Neural crest cell (in vitro differentiated cells): ENCODE measurements around the gene EXOC4. TPM values are rescaled to one million over a fixed set of nuclear protein-coding genes. Genes with fewer than 3 reads are reported as not detected.
A peak's percentile ranks its signal among the peaks of the same experiment; 100 is the strongest.

Experiments
- DNase-seq: peaks from one replicate; pipeline ENCODE4 v3.0.0; 2021; ENCODE audit warnings: low read depth, mixed read lengths, low spot score
- H3K27ac Mint-ChIP-seq: one replicate; pipeline ENCODE4 v1.8.0; 2021; ENCODE audit warnings: mild to moderate bottlenecking, mixed read lengths; ENCODE audit not compliant: unreplicated experiment
- H3K27me3 Mint-ChIP-seq: 2 replicates; pipeline ENCODE4 v1.8.0; 2021; ENCODE audit warnings: low read depth, mild to moderate bottlenecking, mixed read lengths
- H3K36me3 Mint-ChIP-seq: 2 replicates; pipeline ENCODE4 v1.8.0; 2021; ENCODE audit warnings: low read depth, mild to moderate bottlenecking, mixed read lengths
- H3K4me1 Mint-ChIP-seq: 2 replicates; pipeline ENCODE4 v1.8.0; 2021; ENCODE audit warnings: mixed read lengths
- H3K4me3 Mint-ChIP-seq: one replicate; pipeline ENCODE4 v1.8.0; 2021; ENCODE audit warnings: mild to moderate bottlenecking, mixed read lengths
- H3K9me3 Mint-ChIP-seq: 2 replicates; pipeline ENCODE4 v1.8.0; 2021; ENCODE audit warnings: mixed read lengths
- total RNA-seq: library from RNA; stranded (reverse); gene quantifications from 2 replicates; pipeline ENCODE4 v1.2.1, GENCODE V29; 2021
- TF ChIP-seq, protein P1 (sequence below): fragments of 200-600 bp; sonication (generic); conservative IDR thresholded peaks from 2 replicates; pipeline ENCODE4 v1.5.0; 2021; ENCODE audit warnings: antibody characterized with exemption, mild to moderate bottlenecking

The EXOC4 gene
- total RNA-seq, 1 donor from 2014 or later: 79.7 TPM

DNA sequence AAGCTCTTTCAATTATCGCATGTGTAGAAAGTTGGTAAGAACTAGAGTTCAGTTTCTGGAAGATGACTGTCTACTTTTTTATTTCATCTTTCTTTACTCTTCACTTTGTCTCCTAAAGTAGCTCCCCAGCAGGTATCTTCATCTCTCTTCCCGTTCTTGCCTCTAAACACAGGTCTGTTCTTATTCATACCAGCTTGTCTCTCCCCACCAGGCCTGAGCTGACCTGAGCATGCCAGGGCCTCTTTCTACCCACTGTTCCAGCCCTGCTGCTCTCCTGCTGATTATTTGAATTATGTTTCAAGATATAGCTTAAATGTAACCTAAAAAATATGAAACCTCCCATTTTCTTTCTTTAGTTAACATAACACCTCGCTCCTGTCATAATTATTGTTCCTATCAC lies 488.2 kb downstream of the EXOC4 start:
- H3K36me3 Mint-ChIP-seq: no peaks in the 10 kb centered on the region
- no peaks in the 10 kb centered on the region for H3K9me3 Mint-ChIP-seq
- no peak overlapping the region for H3K27ac Mint-ChIP-seq

GRCh38 chr7:133741703-133742102 lies 488.8 kb downstream of the EXOC4 start:
- Mint-ChIP-seq H3K27me3 (no peaks in the 10 kb centered on the region), H3K36me3 (no peaks in the 10 kb centered on the region), H3K4me1 (peaks cover 9% of the 10 kb centered on the region), H3K4me3 (no peak overlapping the region), H3K27ac (no peak overlapping the region), H3K9me3 (no peaks in the 10 kb centered on the region)
- no peak for DNase-seq
- TF ChIP-seq, protein P1, sequence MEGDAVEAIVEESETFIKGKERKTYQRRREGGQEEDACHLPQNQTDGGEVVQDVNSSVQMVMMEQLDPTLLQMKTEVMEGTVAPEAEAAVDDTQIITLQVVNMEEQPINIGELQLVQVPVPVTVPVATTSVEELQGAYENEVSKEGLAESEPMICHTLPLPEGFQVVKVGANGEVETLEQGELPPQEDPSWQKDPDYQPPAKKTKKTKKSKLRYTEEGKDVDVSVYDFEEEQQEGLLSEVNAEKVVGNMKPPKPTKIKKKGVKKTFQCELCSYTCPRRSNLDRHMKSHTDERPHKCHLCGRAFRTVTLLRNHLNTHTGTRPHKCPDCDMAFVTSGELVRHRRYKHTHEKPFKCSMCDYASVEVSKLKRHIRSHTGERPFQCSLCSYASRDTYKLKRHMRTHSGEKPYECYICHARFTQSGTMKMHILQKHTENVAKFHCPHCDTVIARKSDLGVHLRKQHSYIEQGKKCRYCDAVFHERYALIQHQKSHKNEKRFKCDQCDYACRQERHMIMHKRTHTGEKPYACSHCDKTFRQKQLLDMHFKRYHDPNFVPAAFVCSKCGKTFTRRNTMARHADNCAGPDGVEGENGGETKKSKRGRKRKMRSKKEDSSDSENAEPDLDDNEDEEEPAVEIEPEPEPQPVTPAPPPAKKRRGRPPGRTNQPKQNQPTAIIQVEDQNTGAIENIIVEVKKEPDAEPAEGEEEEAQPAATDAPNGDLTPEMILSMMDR: no peak

More for the DNA sequence above, 488.2 kb downstream of the EXOC4 start:
- Mint-ChIP-seq H3K4me1 (peaks cover 9% of the 10 kb centered on the region), H3K4me3 (no peak overlapping the region), H3K27me3 (no peaks in the 10 kb centered on the region)
- no peak for DNase-seq
- TF ChIP-seq, protein P1: no peak

DNA sequence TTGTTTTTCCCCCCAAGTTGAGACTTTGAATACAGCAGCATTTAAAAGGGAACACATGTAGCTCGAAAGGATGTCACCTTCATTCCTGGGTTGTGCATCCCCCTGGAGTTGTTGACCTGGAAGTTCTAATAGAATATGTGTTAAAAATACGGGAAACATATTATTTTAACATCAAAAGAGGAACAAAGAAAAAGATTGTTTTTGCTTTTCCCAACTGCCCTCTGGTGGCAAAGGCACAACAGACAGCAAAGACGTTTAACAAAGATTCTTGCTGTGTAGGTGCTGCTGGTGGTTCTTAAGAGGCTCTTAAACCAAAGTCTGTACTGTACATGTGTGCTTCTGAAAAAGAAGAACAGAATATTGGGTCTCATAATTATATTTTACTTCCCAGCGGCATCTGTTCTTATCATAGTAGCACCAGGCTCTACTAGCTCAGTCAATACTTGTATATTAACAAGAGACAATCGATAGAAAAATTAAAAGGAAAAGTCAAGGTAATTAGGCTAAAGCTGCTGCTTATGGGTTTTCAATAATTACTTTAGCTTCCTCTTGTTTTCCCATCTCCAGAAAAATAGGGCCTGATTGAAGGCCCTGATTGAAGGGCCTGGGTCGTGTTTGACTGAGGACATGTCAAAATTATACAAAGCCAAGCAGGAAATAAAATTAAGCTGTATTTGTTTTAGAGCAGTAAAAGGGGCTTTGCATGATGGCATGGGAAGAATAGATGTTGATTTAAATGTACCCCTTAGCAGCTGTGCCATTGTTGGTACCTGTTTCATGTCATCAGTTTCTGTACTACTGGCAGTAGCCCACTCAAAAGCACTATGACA lies 490.0 kb downstream of the EXOC4 start:
- H3K27ac Mint-ChIP-seq: peak overlapping the region; percentile 92
- TF ChIP-seq, protein P1: peak; percentile 68
- no peak overlapping the region for H3K4me3 Mint-ChIP-seq
- no peaks in the 10 kb centered on the region for H3K9me3 Mint-ChIP-seq
- H3K4me1 Mint-ChIP-seq: peaks cover 9% of the 10 kb centered on the region
- no peaks in the 10 kb centered on the region for H3K36me3 Mint-ChIP-seq
- peak; percentile 4 for DNase-seq
- H3K27me3 Mint-ChIP-seq: no peaks in the 10 kb centered on the region

DNA sequence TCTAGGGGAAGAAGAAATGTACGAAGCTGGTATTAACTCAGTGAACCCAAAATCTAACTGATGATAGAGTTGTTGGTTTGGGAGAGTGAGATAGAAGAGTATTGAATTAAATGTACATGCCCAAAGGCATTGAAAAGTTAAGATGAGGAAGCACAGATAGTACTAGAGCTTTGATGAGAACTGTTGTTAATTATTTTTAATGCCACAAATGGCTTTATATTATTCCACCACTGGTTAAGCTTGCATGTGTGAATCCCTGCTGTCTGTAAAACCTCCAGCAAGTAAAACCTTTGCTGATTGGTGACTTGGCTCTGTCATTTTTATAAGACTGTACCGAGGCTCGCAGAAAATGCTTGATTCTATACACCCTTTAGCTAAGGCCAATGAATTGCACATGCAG lies 491.6 kb downstream of the EXOC4 start:
- no peaks in the 10 kb centered on the region for H3K36me3 Mint-ChIP-seq

DNA sequence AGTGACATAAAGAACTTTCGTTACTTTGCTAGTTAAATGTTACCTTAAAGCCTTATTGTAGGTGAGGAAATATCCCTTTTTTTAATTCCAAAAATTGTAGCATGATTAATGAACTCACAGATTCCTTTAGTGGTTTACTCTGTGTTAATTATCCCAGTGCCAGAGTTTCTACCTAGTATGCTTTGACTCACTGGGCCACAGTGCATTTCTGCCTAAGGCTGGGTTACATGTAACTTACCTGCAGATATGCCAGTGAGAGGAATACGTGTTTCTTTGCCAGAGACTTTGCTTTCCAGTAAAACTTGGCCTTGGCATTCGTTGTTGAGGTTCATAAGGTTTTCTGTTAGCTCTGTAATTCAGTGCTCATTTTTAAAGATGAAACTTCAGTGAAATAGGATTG lies 493.4 kb downstream of the EXOC4 start:
- Mint-ChIP-seq H3K9me3 (no peaks in the 10 kb centered on the region), H3K36me3 (no peaks in the 10 kb centered on the region), H3K27me3 (no peaks in the 10 kb centered on the region), H3K4me1 (peaks cover 9% of the 10 kb centered on the region), H3K27ac (no peak overlapping the region), H3K4me3 (no peak overlapping the region)
- TF ChIP-seq, protein P1: no peak
- DNase-seq: no peak

More for the DNA sequence above, 491.6 kb downstream of the EXOC4 start:
- TF ChIP-seq, protein P1: no peak
- no peaks in the 10 kb centered on the region for H3K27me3 Mint-ChIP-seq
- peaks cover 9% of the 10 kb centered on the region for H3K4me1 Mint-ChIP-seq
- H3K9me3 Mint-ChIP-seq: no peaks in the 10 kb centered on the region
- no peak overlapping the region for H3K4me3 Mint-ChIP-seq
- no peak for DNase-seq
- H3K27ac Mint-ChIP-seq: no peak overlapping the region
